ENCODE data around the gene VRK3. TPM values are rescaled to one million over a fixed set of nuclear protein-coding genes. Genes with fewer than 3 reads are reported as not detected.

Gene VRK3
- total and polyA plus RNA-seq, 2 of the 4 experiments (the other 2 are of a cell fraction), result 28.7 to 35.8 TPM

DNA sequence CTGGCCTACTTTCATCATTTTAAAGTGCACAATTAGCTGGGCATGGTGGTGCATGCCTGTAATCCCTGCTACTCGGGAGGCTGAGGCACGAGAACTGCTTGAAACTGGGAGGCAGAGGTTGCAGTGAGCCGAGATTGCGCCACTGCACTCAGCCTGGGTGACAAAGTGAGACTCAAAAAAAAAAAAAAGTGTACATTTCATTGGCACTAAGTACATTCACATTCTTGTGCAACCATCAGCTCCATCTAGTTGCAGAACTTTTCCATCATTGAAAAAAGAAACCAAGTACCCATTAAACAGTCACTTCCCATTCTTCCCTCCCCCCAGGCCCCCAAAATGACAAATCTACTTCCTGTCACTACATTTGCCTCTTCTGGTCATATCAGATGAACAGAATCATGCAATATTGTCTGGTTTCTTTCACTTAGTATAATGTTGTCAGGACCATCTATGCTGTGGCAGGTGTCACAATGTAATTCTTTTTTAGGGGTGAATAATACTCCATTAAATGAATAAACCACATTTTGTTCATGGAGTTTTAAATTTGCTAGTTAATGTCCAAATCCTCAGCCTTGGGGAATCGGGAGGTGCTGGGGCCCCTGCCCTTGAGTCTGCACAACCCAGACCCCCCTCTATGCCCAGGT, 56.8 kb downstream of the VRK3 start:
- TF ChIP-seq, protein P1, sequence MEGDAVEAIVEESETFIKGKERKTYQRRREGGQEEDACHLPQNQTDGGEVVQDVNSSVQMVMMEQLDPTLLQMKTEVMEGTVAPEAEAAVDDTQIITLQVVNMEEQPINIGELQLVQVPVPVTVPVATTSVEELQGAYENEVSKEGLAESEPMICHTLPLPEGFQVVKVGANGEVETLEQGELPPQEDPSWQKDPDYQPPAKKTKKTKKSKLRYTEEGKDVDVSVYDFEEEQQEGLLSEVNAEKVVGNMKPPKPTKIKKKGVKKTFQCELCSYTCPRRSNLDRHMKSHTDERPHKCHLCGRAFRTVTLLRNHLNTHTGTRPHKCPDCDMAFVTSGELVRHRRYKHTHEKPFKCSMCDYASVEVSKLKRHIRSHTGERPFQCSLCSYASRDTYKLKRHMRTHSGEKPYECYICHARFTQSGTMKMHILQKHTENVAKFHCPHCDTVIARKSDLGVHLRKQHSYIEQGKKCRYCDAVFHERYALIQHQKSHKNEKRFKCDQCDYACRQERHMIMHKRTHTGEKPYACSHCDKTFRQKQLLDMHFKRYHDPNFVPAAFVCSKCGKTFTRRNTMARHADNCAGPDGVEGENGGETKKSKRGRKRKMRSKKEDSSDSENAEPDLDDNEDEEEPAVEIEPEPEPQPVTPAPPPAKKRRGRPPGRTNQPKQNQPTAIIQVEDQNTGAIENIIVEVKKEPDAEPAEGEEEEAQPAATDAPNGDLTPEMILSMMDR (conservative IDR thresholded peaks at IDR 0.05; ENCODE audit: low read depth, low read length), result no peak
- TF ChIP-seq, protein P2, sequence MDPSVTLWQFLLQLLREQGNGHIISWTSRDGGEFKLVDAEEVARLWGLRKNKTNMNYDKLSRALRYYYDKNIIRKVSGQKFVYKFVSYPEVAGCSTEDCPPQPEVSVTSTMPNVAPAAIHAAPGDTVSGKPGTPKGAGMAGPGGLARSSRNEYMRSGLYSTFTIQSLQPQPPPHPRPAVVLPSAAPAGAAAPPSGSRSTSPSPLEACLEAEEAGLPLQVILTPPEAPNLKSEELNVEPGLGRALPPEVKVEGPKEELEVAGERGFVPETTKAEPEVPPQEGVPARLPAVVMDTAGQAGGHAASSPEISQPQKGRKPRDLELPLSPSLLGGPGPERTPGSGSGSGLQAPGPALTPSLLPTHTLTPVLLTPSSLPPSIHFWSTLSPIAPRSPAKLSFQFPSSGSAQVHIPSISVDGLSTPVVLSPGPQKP (IDR thresholded peaks at IDR 0.05; ENCODE audit: borderline replicate concordance, low read depth, low read length), result no peak
- no peak for TF ChIP-seq FOS (IDR thresholded peaks at IDR 0.05; ENCODE audit: low read depth, low read length)
- TF ChIP-seq SMC3 (IDR thresholded peaks at IDR 0.05; ENCODE audit: low read depth, low read length), result no peak
- no peak for TF ChIP-seq CHD1 (IDR thresholded peaks at IDR 0.05; ENCODE audit: low read depth, low read length)
- no peak for TF ChIP-seq NFE2L2 (IDR thresholded peaks at IDR 0.05; ENCODE audit: low read depth, low read length)
- no peak for TF ChIP-seq POLR2A (IDR thresholded peaks at IDR 0.05; ENCODE audit: low read depth, low read length)
- TF ChIP-seq BHLHE40 (IDR thresholded peaks at IDR 0.05; ENCODE audit: low read depth, low read length), result no peak
- TF ChIP-seq RCOR1 (IDR thresholded peaks at IDR 0.05; ENCODE audit: insufficient replicate concordance, low read length), result no peak
- TF ChIP-seq MXI1 (IDR thresholded peaks at IDR 0.05; ENCODE audit: borderline replicate concordance, low read depth, low read length), result no peak
- TF ChIP-seq RFX5 (IDR thresholded peaks at IDR 0.05; ENCODE audit: low read depth, low read length), result no peak
- TF ChIP-seq, protein P3, sequence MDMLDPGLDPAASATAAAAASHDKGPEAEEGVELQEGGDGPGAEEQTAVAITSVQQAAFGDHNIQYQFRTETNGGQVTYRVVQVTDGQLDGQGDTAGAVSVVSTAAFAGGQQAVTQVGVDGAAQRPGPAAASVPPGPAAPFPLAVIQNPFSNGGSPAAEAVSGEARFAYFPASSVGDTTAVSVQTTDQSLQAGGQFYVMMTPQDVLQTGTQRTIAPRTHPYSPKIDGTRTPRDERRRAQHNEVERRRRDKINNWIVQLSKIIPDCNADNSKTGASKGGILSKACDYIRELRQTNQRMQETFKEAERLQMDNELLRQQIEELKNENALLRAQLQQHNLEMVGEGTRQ (IDR thresholded peaks at IDR 0.05; ENCODE audit: low read depth, low read length), result no peak
- no peak for TF ChIP-seq MAZ (IDR thresholded peaks at IDR 0.05; ENCODE audit: borderline replicate concordance, low read depth, low read length)
- TF ChIP-seq RAD21 (IDR thresholded peaks at IDR 0.05; ENCODE audit: low read length), result no peak
- TF ChIP-seq CEBPB (IDR thresholded peaks at IDR 0.05; ENCODE audit: low read depth, low read length), result no peak
- no peak for TF ChIP-seq MAFK (IDR thresholded peaks at IDR 0.05; ENCODE audit: low read depth, low read length)
- H3K18ac ChIP-seq (ENCODE audit: low read depth, low read length), result no peak overlapping the region
- no peak overlapping the region for H3K23ac ChIP-seq (ENCODE audit: low read depth, low read length)
- POLR2A ChIA-PET (ENCODE audit: unreplicated experiment), result no interaction called here
- H3K4me3 ChIP-seq (ENCODE audit: insufficient read depth, low read depth, low read length), result no peak overlapping the region
- no peak overlapping the region for H2AFZ ChIP-seq (replicated peaks; ENCODE audit: low read length, poor library complexity)
- no peak overlapping the region for H3K56ac ChIP-seq (ENCODE audit: extremely low read depth, insufficient read depth, low read length)
- H3K79me1 ChIP-seq (ENCODE audit: low read depth in 1 of 2, low read length in 2 of 2), result no peaks in the 10 kb centered on the region
- H4K5ac ChIP-seq (ENCODE audit: low read depth, low read length), result no peak overlapping the region
- dilution Hi-C loops (cut with HindIII; ENCODE audit: low sequenced_read_pairs, unreplicated experiment), result no loop called here
- no peak overlapping the region for H2BK15ac ChIP-seq (ENCODE audit: low read depth, low read length)
- H4K91ac ChIP-seq (ENCODE audit: insufficient read depth, low read depth, low read length), result no peak overlapping the region
- BruUV-seq (replicated peaks), result no TSS peak
- H4K8ac ChIP-seq (ENCODE audit: low read depth in 2 of 2, low read length in 2 of 2), result no peak overlapping the region
- no peak overlapping the region for H2AK5ac ChIP-seq (ENCODE audit: low read depth, low read length)
- no peak overlapping the region for H3K27ac ChIP-seq (ENCODE audit: insufficient read depth, low read length)
- H4K20me1 ChIP-seq (ENCODE audit: insufficient read depth, low read length), result no peaks in the 10 kb centered on the region; the same call in 1 of the 2 replicates
- intact Hi-C loops (cut with micrococcal nuclease), result no loop called here
- H3K36me3 ChIP-seq (ENCODE audit: control insufficient read depth, insufficient read depth, low read length), result no peaks in the 10 kb centered on the region
- DNase-seq (no peak), ATAC-seq (ENCODE audit: low read depth) (no peak)
- H3K4me1 ChIP-seq (ENCODE audit: control insufficient read depth, insufficient read depth, low read length), result no peaks in the 10 kb centered on the region
- no peak overlapping the region for H3K4me2 ChIP-seq (ENCODE audit: low read depth, low read length)
- H2BK5ac ChIP-seq (ENCODE audit: low read depth, low read length, poor library complexity, severe bottlenecking), result no peak overlapping the region
- no peak overlapping the region for H2AK9ac ChIP-seq (replicated peaks; ENCODE audit: low read depth, low read length, poor library complexity)
- 60% methylated on average over 3 of the region's 5 CpGs; no CpG with 5 or more reads in 1 of the 2 experiments for WGBS, 2 experiments (ENCODE audit: extremely low coverage in 2 of 2, insufficient read length in 1 of 2)
- H3K9me1 ChIP-seq (ENCODE audit: insufficient read depth, low read length), result no peaks in the 10 kb centered on the region
- CTCF ChIA-PET, result no interaction called here
- in situ Hi-C loops (cut with MboI; ENCODE audit: low sequenced_read_pairs), result no loop called here
- no peaks in the 10 kb centered on the region for H3K9me3 ChIP-seq (ENCODE audit: control insufficient read depth, insufficient read depth, low read length)
- H3K4ac ChIP-seq (ENCODE audit: low read depth, low read length), result no peak overlapping the region
- no peak overlapping the region for H3K9ac ChIP-seq (ENCODE audit: low read depth, low read length)
- H3K27me3 ChIP-seq (ENCODE audit: control insufficient read depth, insufficient read depth, low read length), result peaks cover 8% of the 10 kb centered on the region
- no peak overlapping the region for H2BK20ac ChIP-seq (ENCODE audit: low read depth, low read length)
- no peak overlapping the region for H3K14ac ChIP-seq (replicated peaks; ENCODE audit: low read depth, low read length)
- no peak overlapping the region for H2BK120ac ChIP-seq (ENCODE audit: low read depth, low read length)

Measured in IMR-90 (cell line).